Activated T-helper 1 cell treated with anti-CD3 and anti-CD28 coated beads, Interleukin-12 subunit alpha, Interleukin-12 subunit beta, Interleukin-2, Interleukin-4 antibody, amounts not matched to agents 30 ng/mL and 10 ng/mL and 1 ng/mL, durations not matched to agents 14 hours and 24 hours and 36 hours (primary cell): ENCODE data around the gene STK17B. TPM values are rescaled to one million over a fixed set of nuclear protein-coding genes. Genes with fewer than 3 reads are reported as not detected.
"Not testable (repeated sequence)": the region's sequence is repeated elsewhere in the genome, so short reads cannot be mapped to it uniquely, and the experiment has no call there.

Source experiments
- DNase-seq: peaks from one replicate; pipeline ENCODE4 v3.0.0; 2021; ENCODE audit warnings: low spot score
- H3K27ac Mint-ChIP-seq: one replicate; pipeline ENCODE4 v1.8.0; 2021; ENCODE audit warnings: mild to moderate bottlenecking, mixed read lengths
- H3K27me3 Mint-ChIP-seq: one replicate; pipeline ENCODE4 v1.8.0; 2022; ENCODE audit warnings: mild to moderate bottlenecking, moderate library complexity, mixed read lengths; ENCODE audit not compliant: insufficient read depth
- H3K36me3 Mint-ChIP-seq: one replicate; pipeline ENCODE4 v1.8.0; 2021; ENCODE audit warnings: low read depth, mixed read lengths
- H3K4me1 Mint-ChIP-seq: one replicate; pipeline ENCODE4 v1.8.0; 2021; ENCODE audit warnings: low read depth, mixed read lengths
- H3K4me3 Mint-ChIP-seq: one replicate; pipeline ENCODE4 v1.8.0; 2021; ENCODE audit warnings: mild to moderate bottlenecking, moderate library complexity, mixed read lengths
- H3K9me3 Mint-ChIP-seq: one replicate; pipeline ENCODE4 v1.8.0; 2021; ENCODE audit warnings: mixed read lengths
- intact Hi-C: fragments of 100-400 bp; cut with micrococcal nuclease; formaldehyde crosslinking; loops from one replicate; pipeline ENCODE4 v1.15.1; 2024
- total RNA-seq: library from RNA; stranded (reverse); gene quantifications from 2 replicates; pipeline ENCODE4 v1.2.3, GENCODE V29; 2022

The STK17B gene
- total RNA-seq, 1 donor from 2014 or later: 148 TPM

DNA sequence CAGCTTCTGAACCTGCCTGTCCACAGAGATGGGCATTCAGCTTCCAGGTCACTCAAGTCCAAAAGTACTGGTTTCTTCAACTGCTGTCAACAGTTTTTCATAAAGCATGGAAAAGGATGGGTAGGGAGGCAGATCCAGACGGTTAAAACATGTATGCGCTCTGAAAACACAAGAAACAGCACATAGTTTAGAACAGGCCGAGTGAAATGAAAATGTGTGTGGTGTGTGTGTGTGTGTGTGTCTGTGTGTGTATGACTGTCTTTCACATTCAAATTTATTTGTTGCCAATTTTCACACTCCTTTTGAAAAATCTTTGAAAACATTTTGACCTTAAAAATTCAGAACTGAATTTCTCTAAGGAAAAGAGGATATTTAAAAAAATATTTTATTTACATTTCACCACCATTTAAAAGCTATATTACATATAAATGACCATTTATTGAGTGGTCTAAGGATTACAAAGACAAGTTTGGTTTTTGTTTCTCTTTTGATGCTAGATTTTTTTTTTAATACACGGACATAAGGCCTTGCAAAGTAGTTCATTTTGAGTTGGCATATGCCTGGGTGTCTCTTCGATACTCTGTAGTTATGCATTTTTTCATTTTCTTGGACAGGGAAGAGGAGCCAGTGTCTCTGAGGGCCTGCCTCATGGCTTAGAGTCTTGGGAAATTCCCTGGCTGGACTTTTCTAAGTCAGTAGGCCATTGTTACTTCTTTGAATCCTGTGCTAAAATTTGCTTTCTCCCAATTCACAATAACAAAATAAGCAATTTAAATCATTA lies 30.0 kb upstream of the STK17B start:
- Mint-ChIP-seq H3K36me3 (peaks cover 2% of the 10 kb centered on the region), H3K27ac (peak overlapping the region; percentile 87), H3K27me3 (no peaks in the 10 kb centered on the region), H3K9me3 (no peaks in the 10 kb centered on the region), H3K4me3 (peak overlapping the region; percentile 54), H3K4me1 (peaks cover 44% of the 10 kb centered on the region)
- DNase-seq: no peak
- intact Hi-C loops: no loop called here

DNA sequence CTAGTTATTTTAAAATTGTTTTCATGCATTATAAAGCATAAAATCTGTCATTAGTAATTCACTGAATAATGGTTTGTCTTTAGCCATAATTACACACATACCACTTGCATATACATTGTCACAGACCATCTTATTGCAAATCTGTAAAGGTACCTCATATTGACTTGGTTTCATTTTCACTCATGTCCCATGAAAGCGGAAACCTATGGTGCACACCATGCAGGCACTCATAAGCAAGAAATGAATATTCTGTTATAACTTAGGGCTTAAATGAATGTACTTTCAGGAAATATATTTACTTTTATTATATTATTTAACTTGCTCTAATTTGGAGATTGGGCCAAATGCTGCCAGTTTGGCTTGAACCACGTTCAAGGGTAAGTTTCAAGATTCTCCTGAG lies 29.2 kb upstream of the STK17B start:
- Mint-ChIP-seq H3K27me3 (no peaks in the 10 kb centered on the region), H3K4me3 (peak overlapping the region; percentile 54), H3K4me1 (peaks cover 49% of the 10 kb centered on the region), H3K9me3 (peaks cover 4% of the 10 kb centered on the region), H3K27ac (peak overlapping the region; percentile 87), H3K36me3 (peaks cover 5% of the 10 kb centered on the region)
- peak; percentile 41 for DNase-seq
- intact Hi-C loops: loop anchor here (1.0 kb wide), 8 partner anchors 11 to 69 kb away; partner anchors contain the start of gene STK17B

DNA sequence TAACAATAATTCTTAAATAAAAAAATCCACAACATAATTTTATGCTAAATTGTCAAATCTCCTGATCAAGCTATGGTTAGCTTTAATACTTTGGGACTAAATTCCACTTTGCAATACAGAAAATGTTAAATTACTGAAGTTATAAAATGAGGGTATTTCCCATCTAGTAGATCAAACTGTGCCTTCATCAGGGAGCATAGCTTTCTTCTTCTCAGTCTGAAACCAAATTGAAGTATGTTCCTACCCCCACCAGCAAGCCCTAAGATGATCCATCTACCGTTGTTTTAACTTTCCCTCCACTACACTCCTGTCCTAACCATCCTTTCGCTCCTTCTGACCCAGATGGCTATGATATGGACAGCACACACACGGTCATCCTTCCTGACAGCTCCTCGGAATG lies 24.4 kb upstream of the STK17B start:
- no peak for DNase-seq
- Mint-ChIP-seq H3K4me1 (peaks cover 49% of the 10 kb centered on the region), H3K27ac (no peak overlapping the region), H3K4me3 (no peak overlapping the region), H3K9me3 (peaks cover 9% of the 10 kb centered on the region), H3K36me3 (peaks cover 7% of the 10 kb centered on the region), H3K27me3 (no peaks in the 10 kb centered on the region)
- intact Hi-C loops: loop anchor here (1.0 kb wide), 1 partner anchor 12 kb away; no protein-coding TSS in a partner anchor

DNA sequence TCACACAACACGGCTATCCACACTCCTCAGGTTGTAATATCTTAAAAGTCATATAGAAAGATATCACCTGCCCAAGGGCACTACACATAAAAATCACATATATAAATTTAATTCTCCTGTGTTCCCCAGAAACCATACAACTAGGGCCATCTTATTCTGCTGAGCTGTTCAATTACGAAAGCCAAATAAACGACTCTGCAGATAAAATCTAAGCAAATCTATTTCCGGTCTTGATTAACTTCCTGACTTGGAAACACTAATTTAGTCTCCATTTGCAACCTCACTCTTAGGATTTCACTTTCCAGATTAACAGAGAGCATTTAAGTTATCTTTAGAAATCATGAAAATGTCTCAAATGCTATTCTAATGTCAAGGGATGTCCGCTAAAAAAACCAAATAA lies 23.9 kb upstream of the STK17B start:
- no peak for DNase-seq
- no peak overlapping the region for H3K27ac Mint-ChIP-seq
- intact Hi-C loops: loop anchor here (1.0 kb wide), 1 partner anchor 12 kb away; no protein-coding TSS in a partner anchor
- H3K27me3 Mint-ChIP-seq: no peaks in the 10 kb centered on the region
- peaks cover 7% of the 10 kb centered on the region for H3K36me3 Mint-ChIP-seq
- no peak overlapping the region for H3K4me3 Mint-ChIP-seq
- peaks cover 9% of the 10 kb centered on the region for H3K9me3 Mint-ChIP-seq
- H3K4me1 Mint-ChIP-seq: peaks cover 44% of the 10 kb centered on the region

DNA sequence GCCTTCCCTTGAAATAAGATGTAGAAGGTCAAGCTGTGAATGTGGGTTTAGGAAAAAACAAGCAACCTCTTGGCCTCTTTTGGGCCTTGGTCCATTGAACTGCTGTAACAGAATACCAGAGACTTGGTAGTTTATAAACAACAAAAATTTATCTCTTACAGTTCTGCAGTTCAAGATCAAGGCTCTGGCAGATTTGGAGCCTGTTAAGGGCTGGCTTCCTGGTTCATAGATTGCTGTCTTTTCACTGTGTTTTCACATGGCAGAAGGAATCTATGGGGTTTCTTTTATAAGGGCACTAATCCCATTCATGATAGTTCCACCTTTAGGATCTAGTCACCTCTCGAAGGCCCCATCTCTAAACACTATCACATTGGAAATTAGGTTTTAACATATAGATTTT lies 20.2 kb upstream of the STK17B start:
- peaks cover 46% of the 10 kb centered on the region for H3K4me1 Mint-ChIP-seq
- peaks cover 7% of the 10 kb centered on the region for H3K36me3 Mint-ChIP-seq
- H3K4me3 Mint-ChIP-seq: no peak overlapping the region
- no peaks in the 10 kb centered on the region for H3K27me3 Mint-ChIP-seq
- no peak for DNase-seq
- H3K27ac Mint-ChIP-seq: no peak overlapping the region
- H3K9me3 Mint-ChIP-seq: peaks cover 16% of the 10 kb centered on the region
- intact Hi-C loops: no loop called here

DNA sequence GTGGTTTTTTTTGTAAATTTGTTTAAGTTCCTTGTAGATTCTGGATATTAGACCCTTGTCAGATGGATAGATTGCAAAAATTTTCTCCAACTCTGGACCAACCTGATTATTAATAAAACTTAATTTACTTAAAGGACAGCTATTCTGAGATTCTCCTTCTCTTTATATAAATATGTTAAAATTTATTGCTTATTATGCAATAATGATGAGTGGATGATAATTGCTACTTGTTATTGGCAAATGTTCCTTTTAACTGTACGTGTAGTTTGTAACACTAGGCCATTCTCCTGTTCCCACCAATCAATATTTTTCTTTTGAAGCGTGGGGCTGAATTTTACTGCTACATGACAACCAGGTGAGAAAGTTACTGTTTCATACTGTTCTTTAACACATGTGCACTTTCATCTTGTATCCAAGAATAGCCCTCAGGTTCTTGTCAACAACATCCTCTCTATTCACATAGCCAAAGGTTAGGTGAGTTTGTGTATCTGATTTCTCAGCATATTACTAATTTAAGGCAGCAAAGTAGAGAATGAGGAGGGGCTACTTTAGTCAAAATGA lies 16.6 kb upstream of the STK17B start:
- Mint-ChIP-seq H3K27ac (no peak overlapping the region), H3K4me1 (peaks cover 50% of the 10 kb centered on the region), H3K4me3 (no peak overlapping the region), H3K36me3 (peaks cover 5% of the 10 kb centered on the region), H3K27me3 (no peaks in the 10 kb centered on the region), H3K9me3 (peaks cover 16% of the 10 kb centered on the region)
- no peak for DNase-seq
- intact Hi-C loops: no loop called here

DNA sequence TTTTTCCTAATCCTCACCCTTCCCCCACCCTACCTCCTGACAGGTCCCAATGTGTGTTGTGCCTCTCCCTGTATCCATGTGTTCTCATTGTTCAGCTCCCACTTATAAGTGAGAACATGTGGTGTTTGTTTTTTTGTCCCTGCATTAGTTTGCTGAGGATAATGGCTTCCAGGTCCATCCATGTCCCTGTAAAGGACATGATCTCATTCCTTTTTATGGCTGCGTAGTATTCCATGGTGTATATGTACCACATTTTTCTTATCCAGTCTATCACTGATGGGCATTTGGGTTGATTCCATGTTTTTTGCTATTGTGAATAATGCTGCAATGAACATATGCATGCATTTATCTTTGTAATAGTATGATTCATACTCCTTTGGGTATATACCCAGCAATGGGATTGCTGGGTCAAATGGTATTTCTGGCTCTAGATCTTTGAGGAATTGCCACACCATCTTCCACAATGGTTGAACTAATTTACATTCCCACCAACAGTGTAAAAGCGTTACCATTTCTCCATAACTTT lies 15.9 kb upstream of the STK17B start:
- H3K36me3 Mint-ChIP-seq, DNase-seq, H3K27ac Mint-ChIP-seq, intact Hi-C loops, H3K4me3 Mint-ChIP-seq, H3K27me3 Mint-ChIP-seq: not testable (repeated sequence)
- H3K9me3 Mint-ChIP-seq: peaks cover 14% of the 10 kb centered on the region
- H3K4me1 Mint-ChIP-seq: peaks cover 57% of the 10 kb centered on the region

DNA sequence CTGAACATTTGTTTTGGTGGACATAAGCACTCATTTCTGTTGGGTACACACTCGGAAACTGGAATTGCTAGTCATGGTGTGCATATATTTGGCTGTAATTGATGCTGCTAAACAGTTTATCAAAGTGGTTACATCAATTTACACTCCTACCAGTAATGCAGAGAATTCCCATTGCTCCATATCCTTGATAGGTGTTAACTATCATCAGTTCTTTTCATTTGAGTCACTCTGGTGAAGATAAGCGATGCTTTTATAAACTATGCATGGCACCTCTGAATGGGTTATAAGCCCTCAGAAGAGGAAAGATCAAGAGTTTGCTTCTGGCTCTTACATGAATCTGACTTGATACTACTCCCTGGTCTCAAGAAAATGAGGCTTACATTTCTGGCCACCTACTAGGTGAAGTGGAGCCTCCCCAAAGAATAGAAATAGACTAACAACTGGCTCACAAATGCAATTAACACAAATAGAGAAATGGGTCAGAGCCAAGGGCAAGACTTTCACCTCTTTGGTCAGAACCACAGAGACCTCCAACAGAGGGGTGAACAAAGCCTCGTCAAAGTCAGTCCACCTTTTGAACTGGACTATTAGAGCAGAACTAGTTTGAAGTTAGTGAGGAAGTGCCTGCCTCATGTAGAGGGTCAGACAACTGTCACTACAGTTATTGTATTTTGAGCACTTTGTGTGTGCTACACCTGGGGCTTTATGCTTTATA lies 15.0 kb upstream of the STK17B start:
- no peak overlapping the region for H3K4me3 Mint-ChIP-seq
- peaks cover 59% of the 10 kb centered on the region for H3K4me1 Mint-ChIP-seq
- intact Hi-C loops: no loop called here
- peaks cover 3% of the 10 kb centered on the region for H3K36me3 Mint-ChIP-seq
- DNase-seq: no peak
- no peaks in the 10 kb centered on the region for H3K27me3 Mint-ChIP-seq
- H3K9me3 Mint-ChIP-seq: peaks cover 14% of the 10 kb centered on the region
- no peak overlapping the region for H3K27ac Mint-ChIP-seq

DNA sequence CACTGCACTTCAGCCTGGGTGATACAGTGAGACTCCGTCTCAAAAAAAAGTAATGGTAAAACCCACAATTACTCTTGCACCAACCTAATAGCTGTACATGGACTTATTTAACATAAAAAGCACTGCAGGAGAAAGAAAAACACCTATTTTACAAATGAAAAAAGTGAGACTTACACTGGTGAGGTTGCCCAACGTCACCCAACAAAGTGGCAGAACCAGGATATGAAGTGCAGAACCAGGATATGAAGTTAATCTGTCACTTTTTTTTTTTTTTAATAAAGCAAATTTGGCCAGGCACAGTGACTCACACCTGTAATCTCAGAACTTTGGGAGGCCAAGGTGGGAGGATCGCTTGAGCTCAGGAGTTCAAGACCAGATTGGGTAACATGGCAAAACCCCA lies 13.5 kb upstream of the STK17B start:
- H3K9me3 Mint-ChIP-seq: peaks cover 14% of the 10 kb centered on the region
- H3K4me3 Mint-ChIP-seq: no peak overlapping the region
- H3K27ac Mint-ChIP-seq: no peak overlapping the region
- intact Hi-C loops: no loop called here
- no peak for DNase-seq
- peaks cover 4% of the 10 kb centered on the region for H3K36me3 Mint-ChIP-seq
- H3K4me1 Mint-ChIP-seq: peaks cover 64% of the 10 kb centered on the region
- H3K27me3 Mint-ChIP-seq: no peaks in the 10 kb centered on the region

DNA sequence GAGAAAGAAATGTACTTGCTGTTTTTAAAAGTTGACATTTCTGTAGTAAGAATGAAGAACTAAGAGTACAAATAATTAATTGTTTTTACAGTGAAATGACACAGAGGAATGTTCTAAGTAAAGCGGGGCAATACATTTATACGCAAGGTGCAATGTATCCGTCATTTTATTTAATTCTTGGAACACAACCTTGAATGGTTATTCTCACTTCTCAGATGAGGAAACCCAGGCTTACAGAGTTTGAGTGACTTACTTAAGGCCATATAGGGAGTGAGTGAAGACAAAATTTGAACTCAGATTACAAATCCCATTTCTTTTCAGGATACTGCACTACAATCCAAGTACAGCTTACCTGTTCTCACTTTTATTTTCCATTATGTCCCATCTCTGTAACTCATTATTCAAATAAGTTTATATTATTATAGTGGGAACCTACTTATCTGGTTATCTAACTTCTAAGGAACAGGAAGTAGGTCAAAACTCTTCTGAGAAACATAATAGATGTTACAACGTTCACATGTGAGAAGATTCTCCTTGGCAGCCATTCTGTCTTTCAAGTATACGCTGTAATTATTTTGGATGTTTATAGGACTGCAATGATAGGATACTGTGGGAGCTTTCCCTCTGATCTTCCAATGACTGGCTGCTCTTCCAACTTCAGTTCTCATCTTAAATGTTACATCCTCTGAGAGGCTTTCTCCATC lies 12.3 kb upstream of the STK17B start:
- Mint-ChIP-seq H3K36me3 (peaks cover 4% of the 10 kb centered on the region), H3K27ac (peak overlapping the region; percentile 91), H3K9me3 (peaks cover 14% of the 10 kb centered on the region), H3K27me3 (no peaks in the 10 kb centered on the region), H3K4me1 (peaks cover 61% of the 10 kb centered on the region), H3K4me3 (peak overlapping the region; percentile 42)
- intact Hi-C loops: loop anchor here (1.0 kb wide), 1 partner anchor 12 kb away; no protein-coding TSS in a partner anchor
- no peak for DNase-seq

DNA sequence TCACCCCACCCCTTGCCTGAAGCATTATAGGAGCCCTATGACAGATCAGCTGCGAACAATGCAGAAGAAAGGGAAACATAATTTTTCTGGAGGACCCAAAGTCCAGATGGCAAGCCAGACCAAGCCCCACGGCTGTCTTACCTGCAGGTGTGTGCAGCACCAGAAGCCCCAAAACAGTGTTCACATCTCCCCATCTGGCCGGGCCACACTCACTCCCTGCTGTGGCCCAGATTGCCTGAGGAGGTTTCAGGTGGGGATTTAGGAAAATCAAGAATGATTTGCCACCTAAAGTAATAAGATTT lies 11.7 kb upstream of the STK17B start:
- no peak for DNase-seq
- intact Hi-C loops: loop anchor here (1.0 kb wide), 1 partner anchor 12 kb away; no protein-coding TSS in a partner anchor
- Mint-ChIP-seq H3K27ac (peak overlapping the region; percentile 91), H3K27me3 (no peaks in the 10 kb centered on the region), H3K36me3 (peaks cover 4% of the 10 kb centered on the region), H3K4me3 (peak overlapping the region; percentile 30), H3K9me3 (peaks cover 14% of the 10 kb centered on the region), H3K4me1 (peaks cover 60% of the 10 kb centered on the region)

DNA sequence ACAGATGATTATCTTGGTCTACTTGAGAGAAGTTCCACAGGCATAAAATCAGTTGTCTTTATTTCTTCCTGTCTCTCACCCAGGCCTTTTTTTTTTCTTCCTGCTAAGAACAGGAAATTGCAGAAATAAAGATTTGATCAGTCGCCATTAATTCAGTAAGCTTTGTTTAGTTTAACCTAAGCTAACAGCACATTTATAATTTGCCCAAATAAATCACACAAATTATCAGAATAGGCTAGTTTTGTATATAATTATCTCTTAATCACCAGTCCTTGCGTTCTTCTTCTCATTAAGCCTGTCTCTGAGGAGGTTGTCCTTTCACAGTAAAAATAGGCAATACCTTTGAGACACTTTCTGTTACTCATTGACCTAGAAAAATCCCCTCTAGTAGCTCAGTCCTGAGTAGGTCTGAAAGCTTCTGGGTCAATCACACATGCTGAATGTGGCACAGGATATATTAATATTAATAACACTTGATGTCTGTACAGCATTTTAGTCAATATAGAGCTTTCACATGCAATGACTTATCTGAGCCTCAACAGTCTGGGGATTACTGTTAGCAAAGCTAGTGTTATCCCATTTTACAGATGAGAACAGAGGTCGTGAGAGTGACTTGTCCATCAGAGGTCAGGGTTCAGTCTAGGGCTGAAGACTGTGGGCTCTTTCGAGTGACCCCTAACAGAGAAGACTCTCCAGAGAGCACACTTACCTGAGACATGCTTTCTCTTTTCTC lies 11.2 kb upstream of the STK17B start:
- Mint-ChIP-seq H3K9me3 (peaks cover 14% of the 10 kb centered on the region), H3K36me3 (peaks cover 4% of the 10 kb centered on the region), H3K4me3 (peak overlapping the region; percentile 16), H3K4me1 (peaks cover 60% of the 10 kb centered on the region), H3K27ac (peak overlapping the region; percentile 91), H3K27me3 (no peaks in the 10 kb centered on the region)
- no peak for DNase-seq
- intact Hi-C loops: loop anchor here (1.0 kb wide), 2 partner anchors 13 to 18 kb away; no protein-coding TSS in a partner anchor
